Activated T-cell treated with anti-CD3 and anti-CD28 coated beads, Interleukin-2, amount 50 U/mL, for 1 hour (primary cell): Measurements from ENCODE around the gene POLR3G.
A peak's percentile ranks its signal among the peaks of the same experiment; 100 is the strongest.

ENCODE experiments used
- DNase-seq: peaks from one replicate; pipeline ENCODE4 v3.0.0-alpha.2; 2020

The POLR3G gene

GRCh38 chr5:90474235-90475107 lies at the start of gene POLR3G, which contains the start of gene MBLAC2:
Gene POLR3G (plus strand): TSS chr5:90474864. CDS start chr5:90485568, 10,704 bp downstream.
Gene MBLAC2 (minus strand): TSS chr5:90474771. CDS start chr5:90474292, 479 bp downstream.
- DNase-seq, result peak; percentile 93

- DNase-seq, result peak; percentile 40
These were observed 40.4 kb upstream of the POLR3G start for GRCh38 chr5:90434116-90434714.

GRCh38 chr5:90437663-90438062 lies 37.0 kb upstream of the POLR3G start:
- DNase-seq, result no peak

- DNase-seq, result no peak
These were observed 36.6 kb upstream of the POLR3G start for GRCh38 chr5:90438100-90438499.

GRCh38 chr5:90440644-90441043 lies 34.0 kb upstream of the POLR3G start:
- DNase-seq, result no peak

GRCh38 chr5:90446961-90447360 lies 27.7 kb upstream of the POLR3G start:
- no peak for DNase-seq

GRCh38 chr5:90461288-90461687 lies 13.4 kb upstream of the POLR3G start:
- DNase-seq, result no peak

GRCh38 chr5:90472783-90473395 lies 1.8 kb upstream of the POLR3G start:
- DNase-seq, result no peak

- DNase-seq, result peak; percentile 32
These were observed 1.0 kb upstream of the POLR3G start for GRCh38 chr5:90473396-90474234.

- no peak for DNase-seq
These were observed 844 bp downstream of the POLR3G start for GRCh38 chr5:90475436-90475980.

GRCh38 chr5:90476391-90476790 lies 1.7 kb downstream of the POLR3G start:
- DNase-seq, result no peak

GRCh38 chr5:90477073-90477472 lies 2.4 kb downstream of the POLR3G start:
- DNase-seq, result no peak

GRCh38 chr5:90477621-90478215 lies 3.1 kb downstream of the POLR3G start:
- DNase-seq, result no peak

- DNase-seq, result no peak
These were observed 5.1 kb downstream of the POLR3G start for GRCh38 chr5:90479611-90480385.

- no peak for DNase-seq
These were observed 6.0 kb downstream of the POLR3G start for GRCh38 chr5:90480699-90481098.

GRCh38 chr5:90483206-90483605 lies 8.5 kb downstream of the POLR3G start:
- DNase-seq, result no peak

- DNase-seq, result no peak
These were observed 9.9 kb downstream of the POLR3G start for GRCh38 chr5:90484540-90484939.

- DNase-seq, result no peak
These were observed 14.1 kb downstream of the POLR3G start for GRCh38 chr5:90488791-90489190.

- DNase-seq, result no peak
These were observed 19.4 kb downstream of the POLR3G start for GRCh38 chr5:90494043-90494442.

- no peak for DNase-seq
These were observed 20.5 kb downstream of the POLR3G start for GRCh38 chr5:90495146-90495545.

GRCh38 chr5:90503596-90503995 lies 28.9 kb downstream of the POLR3G start:
- no peak for DNase-seq
